NT2/D1 (cell line): Measurements from ENCODE around the gene C5orf63.

Experiments used
- DNase-seq: peaks from one replicate; pipeline ENCODE4 v3.0.0-alpha.2; 2011; ENCODE audit warnings: low read depth, low spot score
- H3K27me3 ChIP-seq: 2 replicates; pipeline ENCODE4 v1.6.0; 2011; ENCODE audit warnings: mild to moderate bottlenecking; ENCODE audit not compliant: insufficient read length, insufficient read depth
- H3K36me3 ChIP-seq: 2 replicates; pipeline ENCODE4 v1.6.1; 2011; ENCODE audit warnings: mild to moderate bottlenecking, low read length, mixed read lengths; ENCODE audit not compliant: insufficient read depth, insufficient read length
- H3K4me1 ChIP-seq: 2 replicates; pipeline ENCODE4 v1.5.1; 2011; ENCODE audit not compliant: insufficient read depth, insufficient read length
- H3K4me3 ChIP-seq: 2 replicates; pipeline ENCODE4 v1.5.1; 2011; ENCODE audit warnings: low read depth; ENCODE audit not compliant: insufficient read length
- H3K9ac ChIP-seq: 2 replicates; pipeline ENCODE4 v1.6.0; 2011; ENCODE audit warnings: low read depth; ENCODE audit not compliant: insufficient read length
- H3K9me3 ChIP-seq: 2 replicates; pipeline ENCODE4 v1.5.1; 2011; ENCODE audit warnings: mild to moderate bottlenecking, low read length; ENCODE audit not compliant: insufficient read depth
- SUZ12 ChIP-seq: IDR thresholded peaks from 2 replicates; pipeline ENCODE4 v1.6.1; 2011; ENCODE audit not compliant: insufficient read length, insufficient read depth; ENCODE audit errors: extremely low read depth
- YY1 ChIP-seq: IDR thresholded peaks from 2 replicates; pipeline ENCODE4 v1.6.1; 2011; ENCODE audit not compliant: insufficient read length, insufficient read depth
- ZNF274 ChIP-seq: IDR thresholded peaks from 2 replicates; pipeline ENCODE4 v1.6.1; 2011; ENCODE audit warnings: mild to moderate bottlenecking, low read depth, low read length

C5orf63 gene

GRCh38 chr5:127074466-127074865 is 1.2 kb upstream of the C5orf63 start:
- Histone ChIP-seq H3K9me3 (no peaks in the 10 kb centered on the region), H3K36me3 (no peaks in the 10 kb centered on the region), H3K27me3 (no peaks in the 10 kb centered on the region), H3K4me1 (no peaks in the 10 kb centered on the region), H3K4me3 (no peak overlapping the region), H3K9ac (no peak overlapping the region)
- DNase-seq: no peak
- no peak for TF ChIP-seq ZNF274
- TF ChIP-seq SUZ12: no peak
- no peak for TF ChIP-seq YY1

GRCh38 chr5:127070243-127070642 is 3.1 kb downstream of the C5orf63 start:
- Histone ChIP-seq H3K4me3 (no peak overlapping the region), H3K9me3 (no peaks in the 10 kb centered on the region), H3K4me1 (no peaks in the 10 kb centered on the region), H3K9ac (no peak overlapping the region), H3K36me3 (no peaks in the 10 kb centered on the region), H3K27me3 (no peaks in the 10 kb centered on the region)
- DNase-seq: no peak
- TF ChIP-seq YY1 (no peak), SUZ12 (no peak), ZNF274 (no peak)

- no peaks in the 10 kb centered on the region for H3K4me1 ChIP-seq
- H3K9me3 ChIP-seq: no peaks in the 10 kb centered on the region
- no peaks in the 10 kb centered on the region for H3K36me3 ChIP-seq
- TF ChIP-seq ZNF274 (no peak), YY1 (no peak), SUZ12 (no peak)
- no peak for DNase-seq
- no peaks in the 10 kb centered on the region for H3K27me3 ChIP-seq
- H3K4me3 ChIP-seq: no peak overlapping the region
- no peak overlapping the region for H3K9ac ChIP-seq
These were observed 4.6 kb downstream of the C5orf63 start for GRCh38 chr5:127068493-127069214.

- H3K36me3 ChIP-seq: no peaks in the 10 kb centered on the region
These were observed 6.6 kb downstream of the C5orf63 start for GRCh38 chr5:127066721-127067120.

GRCh38 chr5:127064253-127064840 is 9.0 kb downstream of the C5orf63 start:
- Histone ChIP-seq H3K9me3 (no peaks in the 10 kb centered on the region), H3K9ac (no peak overlapping the region), H3K36me3 (no peaks in the 10 kb centered on the region), H3K4me3 (no peak overlapping the region), H3K4me1 (no peaks in the 10 kb centered on the region), H3K27me3 (no peaks in the 10 kb centered on the region)
- TF ChIP-seq SUZ12: no peak
- no peak for TF ChIP-seq ZNF274
- no peak for TF ChIP-seq YY1
- no peak for DNase-seq

More at GRCh38 chr5:127066721-127067120, 6.6 kb downstream of the C5orf63 start:
- no peaks in the 10 kb centered on the region for H3K27me3 ChIP-seq
- DNase-seq: no peak
- no peaks in the 10 kb centered on the region for H3K4me1 ChIP-seq
- H3K9me3 ChIP-seq: no peaks in the 10 kb centered on the region
- H3K4me3 ChIP-seq: no peak overlapping the region
- no peak for TF ChIP-seq YY1
- TF ChIP-seq SUZ12: no peak
- no peak for TF ChIP-seq ZNF274
- H3K9ac ChIP-seq: no peak overlapping the region

- DNase-seq: no peak
- no peaks in the 10 kb centered on the region for H3K4me1 ChIP-seq
- no peak overlapping the region for H3K9ac ChIP-seq
- no peak for TF ChIP-seq SUZ12
- TF ChIP-seq ZNF274: no peak
- no peak for TF ChIP-seq YY1
- H3K36me3 ChIP-seq: no peaks in the 10 kb centered on the region
- no peaks in the 10 kb centered on the region for H3K27me3 ChIP-seq
- H3K4me3 ChIP-seq: no peak overlapping the region
- no peaks in the 10 kb centered on the region for H3K9me3 ChIP-seq
These were observed 9.9 kb downstream of the C5orf63 start for GRCh38 chr5:127063257-127063913.

GRCh38 chr5:127061956-127062355 is 11.3 kb downstream of the C5orf63 start:
- Histone ChIP-seq H3K4me1 (no peaks in the 10 kb centered on the region), H3K27me3 (no peaks in the 10 kb centered on the region), H3K9me3 (no peaks in the 10 kb centered on the region), H3K4me3 (no peak overlapping the region), H3K36me3 (no peaks in the 10 kb centered on the region), H3K9ac (no peak overlapping the region)
- no peak for TF ChIP-seq YY1
- TF ChIP-seq SUZ12: no peak
- TF ChIP-seq ZNF274: no peak
- DNase-seq: no peak
